Measurements from ENCODE around the gene ELOVL7. TPM values are rescaled to one million over a fixed set of nuclear protein-coding genes. Genes with fewer than 3 reads are reported as not detected.

ELOVL7 gene
- total RNA-seq, 4 donors from 2014 or later: 1.2 to 17.1 (median 14.4) TPM

GRCh38 chr5:60705144-60705543, 138.9 kb downstream of the ELOVL7 start:
- in situ Hi-C loops (cut with MboI; ENCODE audit: low pct_ligation_motif_present in 1 of 4, low pct_unique_long_range_greater_than_20kb in 1 of 4, low sequenced_read_pairs in 3 of 4) (no loop called here), intact Hi-C loops (cut with DNase I; ENCODE audit: low total_unique reads) (no loop called here)
- Histone ChIP-seq H3K4me1 (peaks cover 0 to 6% (median 0%) of the 10 kb centered on the region in 4 donors), H3K4me3 (no peak overlapping the region), H3K27me3 (no peaks in the 10 kb centered on the region), H3K9me3 (no peaks in the 10 kb centered on the region), H3K27ac (no peak overlapping the region), H3K36me3 (no peaks in the 10 kb centered on the region)
- TF ChIP-seq EP300 (IDR thresholded peaks at IDR 0.05; ENCODE audit: low read depth) (no peak), POLR2AphosphoS5 (IDR thresholded peaks at IDR 0.05) (no peak), POLR2A (IDR thresholded peaks at IDR 0.05) (no peak), CTCF (IDR thresholded peaks at IDR 0.05) (no peak)
- no peak for DNase-seq

DNA sequence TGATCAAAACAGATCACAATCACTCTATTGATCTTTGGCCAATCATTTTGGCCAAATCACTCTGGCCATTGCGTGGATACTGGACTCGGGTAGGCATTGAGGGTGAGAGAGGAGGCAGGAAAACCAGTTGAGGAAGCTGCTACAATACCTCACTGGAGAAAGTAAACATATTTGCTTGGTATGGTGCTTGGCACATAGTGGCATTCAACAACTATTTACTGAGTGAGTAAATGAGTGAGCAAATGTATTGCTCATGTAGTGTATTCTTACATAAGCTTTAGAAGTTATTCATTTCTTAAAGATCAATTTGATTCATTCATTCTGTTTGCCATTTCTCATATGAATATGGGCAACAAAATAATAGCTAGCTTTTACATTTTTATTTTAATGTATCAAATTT, 140.1 kb downstream of the ELOVL7 start:
- Histone ChIP-seq H3K36me3 (no peaks in the 10 kb centered on the region), H3K4me1 (peaks cover 0 to 11% (median 5%) of the 10 kb centered on the region in 4 donors), H3K27me3 (no peaks in the 10 kb centered on the region), H3K27ac (no peak overlapping the region), H3K9me3 (no peaks in the 10 kb centered on the region), H3K4me3 (no peak overlapping the region)
- WGBS, 2 donors (ENCODE audit: low coverage in 1 of 2): 81 to 91% methylated on average over 2 of the region's 2 CpGs
- TF ChIP-seq CTCF (IDR thresholded peaks at IDR 0.05) (no peak), POLR2A (IDR thresholded peaks at IDR 0.05) (no peak), POLR2AphosphoS5 (IDR thresholded peaks at IDR 0.05) (no peak), EP300 (IDR thresholded peaks at IDR 0.05; ENCODE audit: low read depth) (no peak)
- DNase-seq: no peak
- intact Hi-C loops (cut with DNase I; ENCODE audit: low total_unique reads) (no loop called here), in situ Hi-C loops (cut with MboI; ENCODE audit: low pct_ligation_motif_present in 1 of 4, low pct_unique_long_range_greater_than_20kb in 1 of 4, low sequenced_read_pairs in 3 of 4) (no loop called here)

Other genes starting within 250 kb of the ELOVL7 start
- 1 to 10 TPM in 3 of 4 donors, not detected in 1; 2.7 to 3.2 (median 2.9) TPM for gene DEPDC1B, start 144.1 kb downstream of the ELOVL7 start, total RNA-seq
- gene ERCC8, start 100.8 kb upstream of the ELOVL7 start, total RNA-seq: 10 to 100 TPM in 2 of 4 donors, 1 to 10 TPM in 2; 4.8 to 17.3 (median 11.3) TPM
- gene NDUFAF2, start 100.9 kb upstream of the ELOVL7 start, total RNA-seq: 10 to 100 TPM in 2 of 4 donors, 1 to 10 TPM in 2; 8.2 to 26.5 (median 10.5) TPM